HG03575 (cell line): ENCODE measurements around the gene PIH1D1.

Experiments
- ATAC-seq: cut with Tn5 transposase; IDR thresholded peaks from one replicate; pipeline ENCODE4 v1.9.1; 2021; ENCODE audit not compliant: unreplicated experiment, insufficient number of reproducible peaks, low FRiP score; ENCODE audit errors: extremely low read depth

Gene PIH1D1

GRCh38 chr19:49451430-49452181 lies at the start of gene PIH1D1:
Gene PIH1D1, minus strand, starts transcription at chr19:49451814. Its CDS starts 240 bp downstream, at chr19:49451574.
- peak; percentile 51 for ATAC-seq

- ATAC-seq, result no peak
Observed at GRCh38 chr19:49499030-49499670, 47.5 kb upstream of the PIH1D1 start.

DNA sequence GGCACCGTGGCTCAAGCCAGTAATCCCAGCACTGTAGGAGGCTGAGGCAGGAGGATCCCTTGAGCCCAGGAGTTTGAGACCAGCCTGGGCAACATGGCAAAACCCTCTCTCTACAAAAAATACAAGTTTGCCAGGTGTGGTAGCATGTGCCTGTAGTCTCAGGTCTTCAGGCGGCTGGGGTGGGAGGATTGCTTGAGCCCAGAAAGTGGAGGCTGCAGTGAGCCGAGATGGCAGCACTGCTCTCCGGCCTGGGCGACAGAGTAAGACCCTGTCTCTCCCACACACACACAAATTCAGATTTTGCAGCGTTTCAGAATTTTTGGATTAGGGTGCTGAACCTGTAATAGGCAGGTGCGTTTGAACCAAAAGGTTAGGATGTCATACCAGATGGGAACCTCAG lies 46.9 kb upstream of the PIH1D1 start:
- ATAC-seq, result no peak

- ATAC-seq, result no peak
Observed at GRCh38 chr19:49497789-49498103, 46.1 kb upstream of the PIH1D1 start.

DNA sequence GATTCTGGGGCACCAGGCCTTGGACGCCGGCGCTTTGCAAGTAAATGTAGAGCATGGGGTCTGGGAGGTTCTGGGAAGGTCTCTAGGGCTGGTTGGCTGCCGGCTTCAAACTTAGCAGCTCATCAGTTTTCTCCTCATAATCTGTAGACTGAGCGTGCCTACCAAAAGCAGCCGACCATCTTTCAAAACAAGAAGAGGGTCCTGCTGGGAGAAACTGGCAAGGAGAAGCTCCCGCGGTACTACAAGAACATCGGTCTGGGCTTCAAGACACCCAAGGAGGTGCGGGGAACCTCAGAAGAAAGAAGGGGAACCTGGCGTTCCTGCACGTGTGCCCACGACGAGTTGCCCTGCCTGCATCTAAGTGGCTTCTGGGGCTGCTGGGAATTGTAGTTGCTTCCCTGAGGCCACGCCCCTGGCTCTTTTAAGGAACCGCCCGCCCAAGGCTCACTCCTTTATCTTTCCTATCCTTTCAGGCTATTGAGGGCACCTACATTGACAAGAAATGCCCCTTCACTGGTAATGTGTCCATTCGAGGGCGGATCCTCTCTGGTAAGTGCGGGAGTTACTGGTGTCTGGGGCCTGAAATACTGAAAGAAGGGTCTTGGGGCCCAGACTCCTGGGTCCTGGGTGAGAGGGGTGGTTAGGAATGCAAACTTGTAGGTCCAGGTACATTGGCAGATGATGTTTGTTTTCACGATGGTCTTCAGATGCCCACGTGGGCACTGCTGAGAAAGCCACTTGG lies 45.6 kb upstream of the PIH1D1 start:
- no peak for ATAC-seq

DNA sequence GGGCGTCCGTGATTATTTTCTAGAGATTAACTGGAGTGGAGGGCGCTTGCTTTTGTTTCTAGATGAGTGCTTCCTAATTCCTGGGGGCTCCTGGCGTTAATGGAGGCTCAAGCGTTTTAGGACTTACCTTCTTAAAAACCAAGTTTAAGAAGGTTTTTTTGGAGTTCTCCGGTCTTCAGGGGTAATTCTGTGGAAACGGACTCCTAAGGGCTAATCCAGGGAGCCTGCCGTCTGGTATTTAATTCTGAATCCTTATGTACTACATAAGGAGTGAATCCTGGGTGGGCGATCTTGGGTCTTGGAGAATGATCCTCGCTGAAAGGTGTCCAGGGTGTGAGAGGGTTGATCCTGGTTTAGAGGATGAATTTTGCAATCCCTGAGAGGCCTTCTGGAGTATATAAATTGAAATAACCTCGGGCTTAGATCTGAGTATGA lies 45.0 kb upstream of the PIH1D1 start:
- no peak for ATAC-seq

GRCh38 chr19:49492573-49493405 lies 41.2 kb upstream of the PIH1D1 start:
- no peak for ATAC-seq

GRCh38 chr19:49491804-49492572 lies 40.4 kb upstream of the PIH1D1 start:
- ATAC-seq, result no peak

DNA sequence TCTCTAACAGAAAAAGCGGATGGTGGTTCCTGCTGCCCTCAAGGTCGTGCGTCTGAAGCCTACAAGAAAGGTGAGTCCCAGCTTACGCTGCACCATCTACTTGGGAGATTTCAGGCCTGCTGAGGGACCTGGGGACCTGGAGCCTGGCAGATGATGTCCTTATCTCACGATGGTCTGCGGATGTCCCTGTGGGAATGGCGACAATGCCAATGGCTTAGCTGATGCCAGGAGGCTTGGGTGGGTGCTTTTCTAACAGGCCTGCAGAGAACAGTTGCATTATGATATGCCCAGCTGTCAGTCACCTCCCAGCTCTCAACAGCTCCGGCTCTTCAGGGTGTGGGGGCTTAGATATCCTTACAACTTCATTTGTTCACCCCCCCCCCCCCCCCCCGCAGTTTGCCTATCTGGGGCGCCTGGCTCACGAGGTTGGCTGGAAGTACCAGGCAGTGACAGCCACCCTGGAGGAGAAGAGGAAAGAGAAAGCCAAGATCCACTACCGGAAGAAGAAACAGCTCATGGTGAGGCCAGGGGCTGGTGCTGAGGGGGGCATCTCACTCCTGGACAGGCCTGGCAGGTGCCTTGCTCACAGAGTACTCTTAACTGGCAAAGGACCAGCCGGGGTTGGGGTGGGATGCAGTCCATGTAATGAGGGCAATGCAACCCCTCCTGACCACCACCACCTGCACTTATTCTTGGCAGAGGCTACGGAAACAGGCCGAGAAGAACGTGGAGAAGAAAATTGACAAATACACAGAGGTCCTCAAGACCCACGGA lies 39.6 kb upstream of the PIH1D1 start:
- no peak for ATAC-seq

DNA sequence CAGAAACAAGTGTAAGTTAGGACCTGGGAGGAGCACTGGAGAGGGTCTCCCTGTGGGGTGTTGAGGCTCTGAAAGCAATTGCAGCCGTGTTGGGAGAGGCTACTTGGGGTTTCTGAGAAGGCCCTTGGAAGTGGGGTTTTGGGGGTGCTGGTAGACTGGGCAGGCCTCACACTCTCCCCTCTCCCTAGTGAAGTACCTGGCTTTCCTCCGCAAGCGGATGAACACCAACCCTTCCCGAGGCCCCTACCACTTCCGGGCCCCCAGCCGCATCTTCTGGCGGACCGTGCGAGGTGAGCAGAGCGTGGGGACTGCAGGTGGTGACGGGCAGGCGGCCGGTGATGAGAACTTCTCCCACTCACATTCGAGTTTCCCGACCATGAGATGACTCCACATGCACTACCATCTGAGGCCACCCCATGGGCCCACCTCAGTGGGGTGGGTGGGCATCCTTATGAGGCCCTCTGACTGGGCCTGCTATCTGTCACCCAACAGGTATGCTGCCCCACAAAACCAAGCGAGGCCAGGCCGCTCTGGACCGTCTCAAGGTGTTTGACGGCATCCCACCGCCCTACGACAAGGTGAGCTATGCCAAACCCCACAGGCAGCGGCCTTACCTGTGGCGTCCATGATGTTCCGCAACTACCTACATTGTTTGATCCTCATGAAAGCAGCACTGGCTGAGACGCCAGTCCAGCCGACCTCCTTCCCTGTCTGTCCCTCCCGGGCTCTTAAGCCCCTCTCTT lies 38.8 kb upstream of the PIH1D1 start:
- ATAC-seq, result no peak

- no peak for ATAC-seq
Observed at GRCh38 chr19:49489601-49490167, 38.1 kb upstream of the PIH1D1 start.

DNA sequence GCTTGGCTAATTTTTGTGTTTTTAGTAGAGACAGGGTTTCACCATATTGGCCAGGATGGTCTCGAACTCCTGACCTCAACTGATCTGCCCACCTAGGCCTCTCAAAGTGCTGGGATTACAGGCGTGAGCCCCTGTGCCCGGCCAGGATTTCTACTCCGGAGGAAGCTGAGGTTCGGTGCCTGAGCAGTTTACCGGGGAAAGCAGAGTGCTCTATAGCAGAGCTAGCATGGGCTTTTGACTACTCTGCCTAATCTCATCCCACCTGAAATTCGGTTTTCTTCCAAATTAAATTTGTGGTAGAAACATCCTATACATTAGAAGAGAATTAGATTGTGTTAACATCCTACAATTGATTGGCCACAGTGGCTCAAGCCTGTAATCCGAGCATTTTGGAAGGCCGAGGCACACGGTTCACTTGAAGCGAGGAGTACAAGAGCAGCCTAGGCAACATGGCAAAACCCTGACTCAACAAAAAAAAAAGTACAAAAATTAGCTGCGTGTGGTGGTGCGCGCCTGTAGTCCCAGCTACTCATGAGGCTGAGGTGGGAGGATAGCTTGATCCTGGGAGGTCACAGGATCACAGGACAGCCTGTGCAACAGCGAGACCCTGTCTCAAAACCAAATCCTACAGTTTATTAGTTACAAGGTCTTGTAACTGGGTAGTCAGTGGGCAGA lies 37.4 kb upstream of the PIH1D1 start:
- ATAC-seq, result no peak

GRCh38 chr19:49488046-49488862 lies 36.6 kb upstream of the PIH1D1 start:
- no peak for ATAC-seq

- peak; percentile 49 for ATAC-seq
Observed at GRCh38 chr19:49487277-49488045, 35.8 kb upstream of the PIH1D1 start, which contains the start of gene RPL13A. Gene RPL13A, plus strand, starts transcription at chr19:49487608. Its CDS starts 22 bp downstream, at chr19:49487630.
